Testis (tissue), 2 donors: ENCODE results near the gene CCDC57.

Experiments
- POLR2A ChIP-seq: fragments of 450-650 bp; IDR thresholded peaks from one replicate; pipeline ENCODE4 v1.6.1; 2017; ENCODE audit warnings: antibody characterized with exemption, mild to moderate bottlenecking, moderate library complexity
- TF ChIP-seq, protein P1 (sequence below), 3 experiments: fragments of 450-650 bp in 2 of 3; fragments of 200-600 bp in 1 of 3; sonication (generic) in 1 of 3; IDR thresholded peaks; one replicate each; pipeline ENCODE4 v1.5.1; 2016 to 2019; ENCODE audit warnings: antibody characterized with exemption in 3 of 3, mild to moderate bottlenecking in 2 of 3, moderate library complexity in 1 of 3

DNA sequence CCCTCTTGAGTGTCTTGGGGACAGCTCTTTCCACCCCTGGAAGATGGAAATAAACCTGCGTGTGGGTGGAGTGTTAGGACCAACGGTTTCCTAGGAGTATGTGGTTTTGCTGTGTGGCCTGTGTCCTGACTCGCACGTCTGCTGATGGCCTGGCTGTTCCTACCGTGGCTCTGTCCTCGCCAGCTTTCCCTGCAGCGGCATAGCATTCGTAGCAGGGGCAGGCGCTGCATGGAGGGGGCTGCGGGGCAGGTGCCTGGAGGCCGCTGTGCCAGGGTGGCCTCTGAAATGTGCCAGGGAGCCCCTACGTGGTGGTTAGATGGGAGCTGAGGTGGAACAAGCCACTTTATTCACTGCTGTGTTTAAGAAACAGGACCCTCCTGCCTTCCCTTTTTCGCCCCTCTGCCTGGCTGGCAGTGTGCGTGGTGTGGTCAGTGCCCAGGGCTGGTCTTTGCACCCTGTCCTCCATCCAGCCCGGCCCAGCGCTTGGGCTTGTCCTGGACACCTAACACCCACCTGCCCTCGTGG is 26.8 kb upstream of the CCDC57 start:
- TF ChIP-seq, protein P1, sequence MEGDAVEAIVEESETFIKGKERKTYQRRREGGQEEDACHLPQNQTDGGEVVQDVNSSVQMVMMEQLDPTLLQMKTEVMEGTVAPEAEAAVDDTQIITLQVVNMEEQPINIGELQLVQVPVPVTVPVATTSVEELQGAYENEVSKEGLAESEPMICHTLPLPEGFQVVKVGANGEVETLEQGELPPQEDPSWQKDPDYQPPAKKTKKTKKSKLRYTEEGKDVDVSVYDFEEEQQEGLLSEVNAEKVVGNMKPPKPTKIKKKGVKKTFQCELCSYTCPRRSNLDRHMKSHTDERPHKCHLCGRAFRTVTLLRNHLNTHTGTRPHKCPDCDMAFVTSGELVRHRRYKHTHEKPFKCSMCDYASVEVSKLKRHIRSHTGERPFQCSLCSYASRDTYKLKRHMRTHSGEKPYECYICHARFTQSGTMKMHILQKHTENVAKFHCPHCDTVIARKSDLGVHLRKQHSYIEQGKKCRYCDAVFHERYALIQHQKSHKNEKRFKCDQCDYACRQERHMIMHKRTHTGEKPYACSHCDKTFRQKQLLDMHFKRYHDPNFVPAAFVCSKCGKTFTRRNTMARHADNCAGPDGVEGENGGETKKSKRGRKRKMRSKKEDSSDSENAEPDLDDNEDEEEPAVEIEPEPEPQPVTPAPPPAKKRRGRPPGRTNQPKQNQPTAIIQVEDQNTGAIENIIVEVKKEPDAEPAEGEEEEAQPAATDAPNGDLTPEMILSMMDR (IDR thresholded peaks at IDR 0.05), result no peak
- TF ChIP-seq POLR2A, result no peak
